DOHH2 (cell line): ENCODE data around the gene DBN1.
A peak's percentile ranks its signal among the peaks of the same experiment; 100 is the strongest.

ENCODE experiments used
- CTCF ChIP-seq: fragments of 200-600 bp; sonication (generic); IDR thresholded peaks from one replicate; pipeline ENCODE4 v1.5.1; 2014; ENCODE audit warnings: antibody characterized with exemption, mild to moderate bottlenecking, low read depth, low read length; ENCODE audit not compliant: poor library complexity, severe bottlenecking
- EZH2phosphoT487 ChIP-seq: fragments of 200-600 bp; sonication (generic); IDR thresholded peaks from 2 replicates; pipeline ENCODE4 v1.6.1; 2017; ENCODE audit warnings: borderline replicate concordance, mild to moderate bottlenecking, antibody characterized with exemption, low read length, moderate library complexity, mixed read lengths

DNA sequence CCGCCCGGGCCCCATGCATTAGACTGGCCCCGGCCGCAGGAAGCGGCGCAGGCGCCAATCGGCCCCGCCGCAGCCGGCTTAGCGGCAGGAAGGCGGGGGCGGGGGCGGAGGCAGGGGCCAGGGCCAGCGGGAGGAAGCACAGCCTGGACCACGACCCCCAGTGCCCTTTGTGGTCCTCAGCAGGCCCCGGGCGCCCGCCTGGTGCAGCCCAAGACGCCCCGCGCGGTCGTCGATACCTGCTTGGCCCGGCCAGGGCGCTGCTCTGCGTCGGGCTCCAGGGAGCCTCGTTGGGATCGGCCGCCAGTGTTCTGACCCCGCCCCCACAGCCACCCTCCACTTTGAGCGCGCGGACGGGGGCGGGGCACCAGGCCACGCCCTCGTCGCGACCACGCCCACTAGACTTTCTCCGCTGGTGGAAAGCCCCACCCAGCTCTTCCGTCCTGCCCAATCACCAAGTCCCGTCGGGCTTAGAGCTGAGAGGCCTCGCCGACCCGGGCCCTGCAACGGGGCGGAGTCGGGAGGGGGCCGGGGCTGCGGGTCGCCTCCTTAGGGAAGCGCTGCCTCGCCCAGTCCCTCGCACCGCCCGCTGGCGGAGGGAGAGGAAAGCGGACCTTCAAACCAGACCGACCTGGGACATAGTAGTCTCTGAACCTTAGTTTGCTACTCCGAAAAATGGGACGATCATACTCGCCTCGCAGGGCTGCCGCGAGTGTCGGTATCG is 24.0 kb upstream of the DBN1 start, which contains the start of gene PDLIM7:
- no peak for TF ChIP-seq EZH2phosphoT487
- TF ChIP-seq CTCF = peak; percentile 11
